Stimulated activated CD4-positive, alpha-beta T cell treated with anti-CD3 and anti-CD28 coated beads, Interleukin-4, amount 100 ng/mL, for 1 hour (primary cell): ENCODE measurements around the gene EFCAB7.
A peak's percentile ranks its signal among the peaks of the same experiment; 100 is the strongest.

Experiments used
- DNase-seq: peaks from one replicate; pipeline ENCODE4 v3.0.0-alpha.2; 2020

EFCAB7 gene

GRCh38 chr1:63612564-63612963, 89.2 kb downstream of the EFCAB7 start:
- no peak for DNase-seq

GRCh38 chr1:63612971-63613370, 89.6 kb downstream of the EFCAB7 start:
- no peak for DNase-seq

GRCh38 chr1:63615768-63616420, 92.6 kb downstream of the EFCAB7 start:
- peak; percentile 16 for DNase-seq

GRCh38 chr1:63617450-63617849, 94.1 kb downstream of the EFCAB7 start:
- no peak for DNase-seq

GRCh38 chr1:63618011-63618410, 94.7 kb downstream of the EFCAB7 start:
- no peak for DNase-seq

- no peak for DNase-seq
These were observed 96.2 kb downstream of the EFCAB7 start for GRCh38 chr1:63619558-63619957.

DNA sequence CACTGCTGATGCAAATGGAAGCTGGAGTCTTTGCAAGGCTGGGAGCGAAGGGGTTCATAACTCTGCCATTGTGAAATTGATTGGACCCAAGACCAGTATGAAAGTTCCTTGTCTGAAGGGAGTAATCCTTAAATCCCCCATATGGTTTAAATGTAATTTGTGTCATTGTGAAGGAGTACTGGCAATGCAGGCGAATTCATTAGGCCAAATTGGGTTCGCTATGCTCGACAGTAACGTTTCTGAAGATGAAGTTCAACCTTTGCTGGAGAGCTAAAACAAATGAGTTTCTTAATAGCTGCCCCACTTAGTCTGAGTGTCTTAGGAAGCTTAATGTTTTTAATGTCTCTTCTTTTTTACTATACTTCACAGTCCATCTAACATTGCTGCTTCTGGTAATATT, 97.3 kb downstream of the EFCAB7 start:
- no peak for DNase-seq

DNA sequence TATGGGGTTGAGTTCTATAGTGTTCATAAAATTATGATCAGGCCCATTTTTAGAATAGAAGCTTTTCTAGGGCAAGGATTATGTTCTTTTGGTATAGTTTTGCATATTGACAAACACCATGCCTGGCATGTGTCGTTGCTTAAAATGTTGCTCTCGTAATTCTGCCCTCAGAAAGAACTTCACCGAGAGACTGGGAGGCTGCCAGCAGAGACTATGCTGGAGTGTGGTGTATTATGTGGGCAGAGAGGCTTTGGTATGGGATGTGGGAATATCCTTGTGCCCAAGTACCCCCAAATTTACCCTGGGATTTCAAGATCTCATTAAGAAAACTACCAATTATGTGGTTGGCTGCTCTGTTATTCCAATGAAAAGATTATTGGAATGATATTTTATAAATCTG, 97.8 kb downstream of the EFCAB7 start:
- DNase-seq, result no peak

DNA sequence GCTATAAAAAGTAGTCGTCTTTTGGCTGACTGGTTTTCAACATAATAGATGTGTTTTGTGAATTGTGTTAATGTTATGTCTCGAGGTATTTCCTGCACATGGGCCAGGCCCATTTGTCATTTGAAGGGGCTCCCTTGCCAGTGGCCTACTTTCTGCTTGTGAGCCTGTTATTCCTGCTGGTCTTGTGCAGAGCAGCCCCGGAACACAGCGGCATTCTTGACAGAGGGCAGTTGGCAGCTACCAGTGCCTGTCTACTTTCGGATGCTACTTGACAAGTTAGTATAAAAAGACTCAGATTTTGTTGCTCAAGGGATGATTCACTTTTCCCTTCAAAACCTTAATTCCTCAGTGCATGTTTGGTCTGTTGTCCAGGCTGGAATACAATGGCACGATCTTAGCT, 98.4 kb downstream of the EFCAB7 start:
- no peak for DNase-seq
